Measurements from ENCODE around the gene ARHGAP15. TPM values are rescaled to one million over a fixed set of nuclear protein-coding genes. Genes with fewer than 3 reads are reported as not detected.

ARHGAP15 gene
- total and polyA plus RNA-seq, 12 donors = 4.7 to 33.8 (median 10.4) TPM

DNA sequence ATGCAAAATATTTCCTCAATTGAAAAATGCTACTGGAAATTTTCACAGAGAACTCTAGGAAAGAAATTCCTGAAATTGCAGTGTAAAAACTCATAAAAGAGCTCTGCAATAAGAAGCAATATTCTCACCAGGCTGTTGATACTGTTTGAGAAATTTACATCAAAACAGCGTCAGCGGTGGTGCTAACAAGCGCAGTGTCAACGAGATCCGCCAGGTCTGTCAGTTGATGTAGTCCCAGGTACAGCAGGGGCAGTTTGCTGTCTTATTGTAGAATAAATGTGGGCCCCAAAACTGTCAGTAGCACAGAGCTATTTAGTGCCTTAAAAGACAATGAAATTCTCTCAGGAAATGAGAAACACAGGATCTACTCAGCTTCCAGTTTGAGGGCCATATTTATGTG, 611.2 kb downstream of the ARHGAP15 start:
- H3K36me3 ChIP-seq (replicated peaks in 1 of 2) = no peaks in the 10 kb centered on the region
- H3K27ac ChIP-seq = no peak overlapping the region
- H3K4me3 ChIP-seq = no peak overlapping the region
- intact Hi-C loops (cut with DNase I) = no loop called here
- TF ChIP-seq POLR2A (IDR thresholded peaks at IDR 0.05) = no peak
- TF ChIP-seq, protein P1, sequence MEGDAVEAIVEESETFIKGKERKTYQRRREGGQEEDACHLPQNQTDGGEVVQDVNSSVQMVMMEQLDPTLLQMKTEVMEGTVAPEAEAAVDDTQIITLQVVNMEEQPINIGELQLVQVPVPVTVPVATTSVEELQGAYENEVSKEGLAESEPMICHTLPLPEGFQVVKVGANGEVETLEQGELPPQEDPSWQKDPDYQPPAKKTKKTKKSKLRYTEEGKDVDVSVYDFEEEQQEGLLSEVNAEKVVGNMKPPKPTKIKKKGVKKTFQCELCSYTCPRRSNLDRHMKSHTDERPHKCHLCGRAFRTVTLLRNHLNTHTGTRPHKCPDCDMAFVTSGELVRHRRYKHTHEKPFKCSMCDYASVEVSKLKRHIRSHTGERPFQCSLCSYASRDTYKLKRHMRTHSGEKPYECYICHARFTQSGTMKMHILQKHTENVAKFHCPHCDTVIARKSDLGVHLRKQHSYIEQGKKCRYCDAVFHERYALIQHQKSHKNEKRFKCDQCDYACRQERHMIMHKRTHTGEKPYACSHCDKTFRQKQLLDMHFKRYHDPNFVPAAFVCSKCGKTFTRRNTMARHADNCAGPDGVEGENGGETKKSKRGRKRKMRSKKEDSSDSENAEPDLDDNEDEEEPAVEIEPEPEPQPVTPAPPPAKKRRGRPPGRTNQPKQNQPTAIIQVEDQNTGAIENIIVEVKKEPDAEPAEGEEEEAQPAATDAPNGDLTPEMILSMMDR (IDR thresholded peaks at IDR 0.05) = no peak
- no peaks in the 10 kb centered on the region for H3K4me1 ChIP-seq (replicated peaks in 1 of 2)
- 92 to 94% (median 94%) methylated on average over 5 of the region's 5 CpGs for WGBS, 4 donors
- no peaks in the 10 kb centered on the region for H3K27me3 ChIP-seq
- H3K9me3 ChIP-seq (replicated peaks in 1 of 3) = no peaks in the 10 kb centered on the region
- DNase-seq = no peak

DNA sequence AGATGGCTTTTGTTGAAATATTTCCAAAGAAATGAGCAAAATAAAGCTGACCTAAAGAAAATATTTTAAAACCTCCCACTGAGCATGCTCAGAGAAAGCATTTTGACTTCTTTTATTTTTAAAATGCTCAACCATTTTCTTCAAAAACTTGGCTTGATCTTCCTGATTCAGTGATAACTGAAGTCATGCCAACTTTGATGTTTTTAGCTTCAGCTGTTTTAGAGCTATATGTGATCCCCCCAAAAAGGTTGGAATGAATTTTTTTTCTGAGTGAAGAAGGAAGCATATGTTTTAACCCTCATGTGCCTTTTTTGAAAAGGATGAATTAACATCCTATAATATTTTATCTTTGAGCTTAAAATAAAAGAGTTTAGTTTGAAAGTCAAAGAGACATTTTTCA, 612.0 kb downstream of the ARHGAP15 start:
- H3K27me3 ChIP-seq = no peaks in the 10 kb centered on the region
- H3K27ac ChIP-seq = no peak overlapping the region
- H3K4me3 ChIP-seq = no peak overlapping the region
- H3K9me3 ChIP-seq (replicated peaks in 1 of 3) = no peaks in the 10 kb centered on the region
- no peak for DNase-seq
- intact Hi-C loops (cut with DNase I) = no loop called here
- H3K36me3 ChIP-seq (replicated peaks in 1 of 2) = no peaks in the 10 kb centered on the region
- no peak for TF ChIP-seq POLR2A (IDR thresholded peaks at IDR 0.05)
- TF ChIP-seq, protein P1 (IDR thresholded peaks at IDR 0.05) = no peak
- H3K4me1 ChIP-seq (replicated peaks in 1 of 2) = no peaks in the 10 kb centered on the region

DNA sequence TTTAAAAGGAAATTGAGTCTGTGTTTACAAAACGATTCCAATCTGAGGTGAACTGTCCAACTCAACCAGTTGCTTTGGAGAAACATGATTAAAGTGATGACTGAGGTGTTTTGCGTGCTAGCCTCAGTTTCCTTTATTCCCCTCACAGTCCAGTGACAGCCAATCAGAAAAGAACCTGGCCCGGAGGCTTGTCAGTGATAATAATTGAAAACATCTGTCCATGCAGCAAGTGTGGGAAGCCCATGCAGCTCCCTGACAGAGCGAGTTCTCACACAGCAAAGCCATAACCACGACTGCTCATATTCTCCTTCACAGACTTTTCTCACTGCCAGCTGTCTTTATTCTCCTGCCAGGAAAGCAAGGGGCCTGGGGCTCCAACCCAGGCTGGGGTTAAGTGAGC, 613.4 kb downstream of the ARHGAP15 start:
- Histone ChIP-seq H3K27me3 (no peaks in the 10 kb centered on the region), H3K9me3 (replicated peaks in 1 of 3) (no peaks in the 10 kb centered on the region), H3K27ac (no peak overlapping the region), H3K4me1 (replicated peaks in 1 of 2) (no peaks in the 10 kb centered on the region), H3K36me3 (replicated peaks in 1 of 2) (no peaks in the 10 kb centered on the region), H3K4me3 (no peak overlapping the region)
- TF ChIP-seq POLR2A (IDR thresholded peaks at IDR 0.05) = no peak
- TF ChIP-seq, protein P1 (IDR thresholded peaks at IDR 0.05) = no peak
- intact Hi-C loops (cut with DNase I) = no loop called here
- DNase-seq = no peak
- 75 to 82% (median 77%) methylated on average over 5 of the region's 5 CpGs for WGBS, 4 donors

DNA sequence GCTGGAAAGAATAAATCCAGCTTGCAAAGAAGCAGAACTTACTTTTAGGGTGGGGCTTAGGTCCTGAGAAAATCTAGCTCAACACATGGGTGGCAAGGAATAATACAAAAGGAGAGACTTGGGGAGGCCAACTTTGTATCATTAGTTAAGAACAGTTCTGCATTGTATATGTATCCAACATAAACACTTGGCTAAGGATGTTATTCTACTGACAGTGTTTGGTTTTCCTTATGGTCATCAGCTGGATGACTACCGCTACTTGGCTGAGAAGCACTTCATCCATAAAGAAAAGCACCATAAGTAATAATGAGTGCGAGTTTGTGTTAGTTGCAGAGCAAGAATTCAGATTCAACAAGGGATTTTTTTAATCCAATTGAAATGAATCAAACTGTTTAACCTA, 614.9 kb downstream of the ARHGAP15 start:
- H3K27me3 ChIP-seq = no peaks in the 10 kb centered on the region
- WGBS, 4 donors = 86 to 96% (median 93%) methylated on average over 2 of the region's 2 CpGs
- TF ChIP-seq, protein P1 (IDR thresholded peaks at IDR 0.05) = no peak
- TF ChIP-seq POLR2A (IDR thresholded peaks at IDR 0.05) = no peak
- DNase-seq = no peak
- no peaks in the 10 kb centered on the region for H3K9me3 ChIP-seq (replicated peaks in 1 of 3)
- no peak overlapping the region for H3K27ac ChIP-seq
- no peaks in the 10 kb centered on the region for H3K4me1 ChIP-seq (replicated peaks in 1 of 2)
- no peak overlapping the region for H3K4me3 ChIP-seq
- intact Hi-C loops (cut with DNase I) = no loop called here
- H3K36me3 ChIP-seq (replicated peaks in 1 of 2) = no peaks in the 10 kb centered on the region

Data from adrenal gland (tissue), 12 donors.